Measurements from ENCODE around the gene ERC2. TPM values are rescaled to one million over a fixed set of nuclear protein-coding genes. Genes with fewer than 3 reads are reported as not detected.

Gene ERC2
- total and polyA plus RNA-seq, 2 of the 8 experiments (the other 6 are each of a cell fraction or from before 2014, with no cell fraction given): 16.4 to 22.8 TPM

DNA sequence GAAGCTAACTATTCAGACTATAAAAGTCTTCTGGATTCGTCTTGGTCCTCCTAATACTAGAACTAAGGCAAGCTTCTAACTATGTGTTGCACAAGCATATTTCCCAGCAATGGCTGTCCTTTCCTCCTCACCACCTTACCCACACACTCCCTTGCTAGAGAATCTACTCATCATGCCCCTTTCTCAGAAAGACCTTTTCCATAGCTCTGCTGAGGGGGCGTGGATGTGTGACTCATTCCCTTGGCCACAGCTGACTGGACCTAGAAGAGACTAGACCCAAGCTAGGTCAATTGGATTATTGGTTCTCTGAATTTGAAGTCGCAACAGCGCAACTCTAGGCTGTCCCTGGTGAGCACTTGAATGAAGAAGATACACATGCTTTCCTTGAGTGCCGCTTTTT is 47.1 kb downstream of the ERC2 start (continued):
- TF ChIP-seq, protein P1, sequence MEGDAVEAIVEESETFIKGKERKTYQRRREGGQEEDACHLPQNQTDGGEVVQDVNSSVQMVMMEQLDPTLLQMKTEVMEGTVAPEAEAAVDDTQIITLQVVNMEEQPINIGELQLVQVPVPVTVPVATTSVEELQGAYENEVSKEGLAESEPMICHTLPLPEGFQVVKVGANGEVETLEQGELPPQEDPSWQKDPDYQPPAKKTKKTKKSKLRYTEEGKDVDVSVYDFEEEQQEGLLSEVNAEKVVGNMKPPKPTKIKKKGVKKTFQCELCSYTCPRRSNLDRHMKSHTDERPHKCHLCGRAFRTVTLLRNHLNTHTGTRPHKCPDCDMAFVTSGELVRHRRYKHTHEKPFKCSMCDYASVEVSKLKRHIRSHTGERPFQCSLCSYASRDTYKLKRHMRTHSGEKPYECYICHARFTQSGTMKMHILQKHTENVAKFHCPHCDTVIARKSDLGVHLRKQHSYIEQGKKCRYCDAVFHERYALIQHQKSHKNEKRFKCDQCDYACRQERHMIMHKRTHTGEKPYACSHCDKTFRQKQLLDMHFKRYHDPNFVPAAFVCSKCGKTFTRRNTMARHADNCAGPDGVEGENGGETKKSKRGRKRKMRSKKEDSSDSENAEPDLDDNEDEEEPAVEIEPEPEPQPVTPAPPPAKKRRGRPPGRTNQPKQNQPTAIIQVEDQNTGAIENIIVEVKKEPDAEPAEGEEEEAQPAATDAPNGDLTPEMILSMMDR (IDR thresholded peaks at IDR 0.05; ENCODE audit: control extremely low read depth in 1 of 3, insufficient read depth in 1 of 3, low read depth in 1 of 3, low read length in 3 of 3): no peak
- no peak for TF ChIP-seq CBX5 (IDR thresholded peaks at IDR 0.05; ENCODE audit: low read depth, low read length)

Measured in H1 (cell line).